Smooth muscle cell (in vitro differentiated cells): ENCODE data around the gene GSTM1. TPM values are rescaled to one million over a fixed set of nuclear protein-coding genes. Genes with fewer than 3 reads are reported as not detected.

Experiments used
- DNase-seq: peaks from one replicate; lab custom pipeline; 2025; ENCODE audit not compliant: unreplicated experiment; lab: John Stamatoyannopoulos, UW
- H2AFZ ChIP-seq: fragments of 200-600 bp; sonication (generic); 2 replicates; pipeline ENCODE4 v1.6.0; 2016; ENCODE audit warnings: antibody characterized with exemption, low read depth, mild to moderate bottlenecking
- H3F3A ChIP-seq: fragments of 200-600 bp; sonication (generic); 2 replicates; pipeline ENCODE4 v1.6.0; 2017; ENCODE audit warnings: antibody characterized with exemption, low read depth
- H3K27ac ChIP-seq: fragments of 200-600 bp; sonication (generic); 2 replicates; pipeline ENCODE4 v1.5.1; 2016; ENCODE audit warnings: low read depth, mild to moderate bottlenecking
- H3K27me3 ChIP-seq: fragments of 200-600 bp; sonication (generic); 2 replicates; pipeline ENCODE4 v1.6.1; 2016; ENCODE audit warnings: low read depth, mild to moderate bottlenecking
- H3K36me3 ChIP-seq: fragments of 200-600 bp; sonication (generic); 2 replicates; pipeline ENCODE4 v1.5.1; 2016; ENCODE audit warnings: low read depth
- H3K4me1 ChIP-seq: fragments of 200-600 bp; sonication (generic); 2 replicates; pipeline ENCODE4 v1.5.1; 2016; ENCODE audit warnings: low read depth
- H3K4me2 ChIP-seq: fragments of 200-600 bp; sonication (generic); 2 replicates; pipeline ENCODE4 v1.6.0; 2016; ENCODE audit warnings: mild to moderate bottlenecking
- H3K4me3 ChIP-seq: fragments of 200-600 bp; sonication (generic); 2 replicates; pipeline ENCODE4 v1.5.1; 2016; ENCODE audit warnings: mild to moderate bottlenecking
- H3K79me2 ChIP-seq: fragments of 200-600 bp; sonication (generic); 2 replicates; pipeline ENCODE4 v1.6.0; 2016; ENCODE audit warnings: low read depth, mild to moderate bottlenecking
- H3K9ac ChIP-seq: fragments of 200-600 bp; sonication (generic); 2 replicates; pipeline ENCODE4 v1.6.0; 2016; ENCODE audit warnings: low read depth
- H3K9me3 ChIP-seq: fragments of 200-600 bp; sonication (generic); replicated peaks from 2 replicates; pipeline ENCODE4 v1.5.1; 2016; ENCODE audit warnings: low read depth
- H4K20me1 ChIP-seq: fragments of 200-600 bp; sonication (generic); 2 replicates; pipeline ENCODE4 v1.6.0; 2016; ENCODE audit warnings: low read depth
- WGBS: methylation state at CpG from one replicate; pipeline ENCODE4 v1.1.7; 2016; ENCODE audit warnings: low lambda C conversion rate; 5-methylcytosine and 5-hydroxymethylcytosine counted together
- polyA plus RNA-seq: library from polyadenylated mRNA; unstranded; fragments of >200 nt; fragmentation: Nextera tagmentation; extraction: Ambion mirVana; gene quantifications from 2 replicates; pipeline ENCODE4 v1.2.1, GENCODE V29; 2016
- total RNA-seq: library from RNA; depleted of rRNA; stranded (reverse); fragments of >200 nt; gene quantifications from 2 replicates; pipeline ENCODE4 v1.2.3, GENCODE V29; 2014
- TF ChIP-seq, protein P1 (sequence below): fragments of 200-600 bp; sonication (generic); IDR thresholded peaks from 2 replicates; pipeline ENCODE4 v1.5.1; 2017; ENCODE audit warnings: borderline replicate concordance, mild to moderate bottlenecking, antibody characterized with exemption; ENCODE audit not compliant: insufficient read depth, poor library complexity, severe bottlenecking

The GSTM1 gene
- total and polyA plus RNA-seq, 2 experiments from 2014 or later: 20.9 to 31.4 TPM

DNA sequence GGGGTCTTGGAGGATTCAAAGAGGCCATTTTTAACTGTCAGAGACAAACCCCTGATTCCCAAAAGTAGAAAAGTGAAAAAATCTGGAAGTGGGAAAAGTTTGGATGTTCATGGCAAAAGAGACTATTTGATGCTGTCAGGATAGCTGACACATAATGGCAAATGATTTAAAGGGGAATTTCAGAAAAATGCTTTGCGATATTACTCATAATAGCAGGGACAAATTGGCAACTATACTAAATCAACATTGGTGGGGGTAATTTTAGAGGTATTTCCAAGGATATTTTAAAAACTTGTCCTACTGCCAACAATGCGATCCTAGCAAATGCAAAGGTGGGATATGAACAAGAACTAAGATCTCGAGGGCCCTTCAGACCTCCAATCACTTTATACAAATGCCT is 37.0 kb upstream of the GSTM1 start:
- no peaks in the 10 kb centered on the region for H3K79me2 ChIP-seq
- no peak overlapping the region for H2AFZ ChIP-seq
- H3K9ac ChIP-seq: no peak overlapping the region
- peaks cover 16% of the 10 kb centered on the region for H3K27me3 ChIP-seq
- no peaks in the 10 kb centered on the region for H3K36me3 ChIP-seq
- H3K4me3 ChIP-seq: no peak overlapping the region
- no peak overlapping the region for H3K27ac ChIP-seq
- 95% methylated on average over 3 of the region's 3 CpGs for WGBS
- no peaks in the 10 kb centered on the region for H3F3A ChIP-seq
- TF ChIP-seq, protein P1, sequence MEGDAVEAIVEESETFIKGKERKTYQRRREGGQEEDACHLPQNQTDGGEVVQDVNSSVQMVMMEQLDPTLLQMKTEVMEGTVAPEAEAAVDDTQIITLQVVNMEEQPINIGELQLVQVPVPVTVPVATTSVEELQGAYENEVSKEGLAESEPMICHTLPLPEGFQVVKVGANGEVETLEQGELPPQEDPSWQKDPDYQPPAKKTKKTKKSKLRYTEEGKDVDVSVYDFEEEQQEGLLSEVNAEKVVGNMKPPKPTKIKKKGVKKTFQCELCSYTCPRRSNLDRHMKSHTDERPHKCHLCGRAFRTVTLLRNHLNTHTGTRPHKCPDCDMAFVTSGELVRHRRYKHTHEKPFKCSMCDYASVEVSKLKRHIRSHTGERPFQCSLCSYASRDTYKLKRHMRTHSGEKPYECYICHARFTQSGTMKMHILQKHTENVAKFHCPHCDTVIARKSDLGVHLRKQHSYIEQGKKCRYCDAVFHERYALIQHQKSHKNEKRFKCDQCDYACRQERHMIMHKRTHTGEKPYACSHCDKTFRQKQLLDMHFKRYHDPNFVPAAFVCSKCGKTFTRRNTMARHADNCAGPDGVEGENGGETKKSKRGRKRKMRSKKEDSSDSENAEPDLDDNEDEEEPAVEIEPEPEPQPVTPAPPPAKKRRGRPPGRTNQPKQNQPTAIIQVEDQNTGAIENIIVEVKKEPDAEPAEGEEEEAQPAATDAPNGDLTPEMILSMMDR: no peak
- DNase-seq: no peak
- no peaks in the 10 kb centered on the region for H3K9me3 ChIP-seq
- H3K4me1 ChIP-seq: no peaks in the 10 kb centered on the region
- no peak overlapping the region for H3K4me2 ChIP-seq
- no peaks in the 10 kb centered on the region for H4K20me1 ChIP-seq

DNA sequence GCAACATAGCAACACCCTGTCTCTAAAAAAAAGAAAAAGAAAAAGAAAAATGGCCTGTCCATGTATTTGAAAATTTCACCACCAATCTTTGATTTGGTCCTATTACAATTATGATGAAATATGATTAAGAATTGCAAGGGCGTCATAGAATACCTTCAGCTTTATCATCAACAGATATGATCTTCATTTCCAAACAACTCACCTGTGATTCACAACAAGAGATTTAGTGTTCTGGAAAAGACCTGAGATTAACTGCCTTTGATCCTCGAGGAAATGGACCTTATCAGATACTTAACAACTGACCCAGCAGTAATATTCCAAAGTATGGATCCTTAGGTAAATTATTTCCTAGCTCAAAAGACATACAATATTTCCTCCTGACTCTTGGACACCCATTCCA is 35.2 kb upstream of the GSTM1 start:
- TF ChIP-seq, protein P1: no peak
- WGBS: 84% methylated on average over 2 of the region's 2 CpGs
- H3K9me3 ChIP-seq: no peaks in the 10 kb centered on the region
- no peak overlapping the region for H3K9ac ChIP-seq
- no peaks in the 10 kb centered on the region for H3K79me2 ChIP-seq
- no peaks in the 10 kb centered on the region for H3F3A ChIP-seq
- no peak overlapping the region for H2AFZ ChIP-seq
- no peak overlapping the region for H3K4me3 ChIP-seq
- H3K4me2 ChIP-seq: no peak overlapping the region
- no peak for DNase-seq
- no peak overlapping the region for H3K27ac ChIP-seq
- peaks cover 16% of the 10 kb centered on the region for H3K27me3 ChIP-seq
- no peaks in the 10 kb centered on the region for H4K20me1 ChIP-seq
- no peaks in the 10 kb centered on the region for H3K4me1 ChIP-seq
- H3K36me3 ChIP-seq: no peaks in the 10 kb centered on the region

DNA sequence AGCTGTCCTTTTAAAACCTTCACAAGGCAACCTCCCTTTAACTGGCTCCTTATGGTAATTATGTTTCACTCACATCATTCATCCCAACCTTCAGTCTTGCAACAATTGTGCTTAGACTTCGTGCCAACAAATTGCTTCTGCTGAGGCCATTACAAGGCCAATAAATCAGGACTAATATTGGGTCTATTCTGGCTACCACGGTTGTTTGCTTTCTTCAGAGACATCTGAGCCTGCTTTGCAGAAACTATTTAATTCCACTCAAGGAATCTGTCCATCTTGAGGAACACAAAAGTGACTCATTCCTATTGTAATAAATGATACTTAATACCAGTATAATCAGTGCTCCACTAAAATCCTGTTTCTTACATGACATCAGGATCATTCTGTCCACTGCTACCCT is 34.3 kb upstream of the GSTM1 start:
- peaks cover 16% of the 10 kb centered on the region for H3K27me3 ChIP-seq

DNA sequence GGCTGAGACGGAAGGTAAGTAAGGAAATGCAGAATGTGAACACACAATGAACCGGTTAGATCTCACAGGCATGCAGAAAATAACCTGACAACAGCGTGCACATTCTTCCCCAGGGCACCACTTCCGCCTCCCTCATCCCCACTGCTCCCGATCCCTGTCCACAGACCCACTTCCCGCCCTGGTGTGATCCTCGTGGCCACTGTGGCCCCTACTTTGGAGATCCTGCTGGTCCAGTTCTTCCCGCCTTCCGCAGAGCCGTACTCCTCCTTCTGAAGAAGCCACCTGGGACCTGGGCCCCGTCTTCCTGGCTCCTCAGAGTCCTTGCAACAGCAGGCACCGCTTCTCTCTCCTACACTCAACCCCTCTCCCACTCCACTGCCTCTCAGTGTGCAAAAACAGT is 33.1 kb upstream of the GSTM1 start:
- no peak overlapping the region for H3K27ac ChIP-seq

More for the DNA sequence above, 34.3 kb upstream of the GSTM1 start:
- Histone ChIP-seq H3K36me3 (no peaks in the 10 kb centered on the region), H3K27ac (no peak overlapping the region), H3K79me2 (no peaks in the 10 kb centered on the region), H4K20me1 (no peaks in the 10 kb centered on the region), H3F3A (no peaks in the 10 kb centered on the region), H3K4me3 (no peak overlapping the region), H3K4me2 (no peak overlapping the region), H3K9ac (no peak overlapping the region), H2AFZ (no peak overlapping the region), H3K4me1 (no peaks in the 10 kb centered on the region), H3K9me3 (no peaks in the 10 kb centered on the region)
- DNase-seq: no peak
- WGBS: 85% methylated on average over 2 of the region's 2 CpGs
- TF ChIP-seq, protein P1: no peak

More for the DNA sequence above, 33.1 kb upstream of the GSTM1 start:
- TF ChIP-seq, protein P1: no peak
- H3K27me3 ChIP-seq: peaks cover 16% of the 10 kb centered on the region
- H3K9me3 ChIP-seq: no peaks in the 10 kb centered on the region
- WGBS: 88% methylated on average over 12 of the region's 12 CpGs
- DNase-seq: no peak
- no peaks in the 10 kb centered on the region for H4K20me1 ChIP-seq
- no peak overlapping the region for H3K4me2 ChIP-seq
- H2AFZ ChIP-seq: no peak overlapping the region
- no peaks in the 10 kb centered on the region for H3K36me3 ChIP-seq
- H3K9ac ChIP-seq: no peak overlapping the region
- H3F3A ChIP-seq: no peaks in the 10 kb centered on the region
- H3K79me2 ChIP-seq: no peaks in the 10 kb centered on the region
- H3K4me1 ChIP-seq: no peaks in the 10 kb centered on the region
- no peak overlapping the region for H3K4me3 ChIP-seq
